AG04449 (cell line): ENCODE data around the gene CHCHD3.

Experiments used
- CTCF ChIA-PET: fragments of 350-600 bp; formaldehyde crosslinking; extraction: SDS; loops from one replicate; lab custom pipeline; 2021; ENCODE audit warnings: antibody characterized with exemption; lab: Yijun Ruan, JAX
- POLR2A ChIA-PET: fragments of 400-600, 350-600 bp; formaldehyde crosslinking; extraction: SDS; loops from one replicate; lab custom pipeline; 2020; ENCODE audit warnings: antibody characterized with exemption, inconsistent platforms; lab: Yijun Ruan, JAX
- DNase-seq: peaks from one replicate; pipeline ENCODE4 v3.0.0-alpha.2; 2010; ENCODE audit warnings: low read depth, low spot score
- H3K4me3 ChIP-seq: 2 replicates; pipeline ENCODE4 v1.5.1; 2011; ENCODE audit warnings: low read depth, mild to moderate bottlenecking, control low read depth, low read length
- CTCF ChIP-seq: IDR thresholded peaks from one replicate; pipeline ENCODE4 v1.5.1; 2011; ENCODE audit warnings: mild to moderate bottlenecking, moderate library complexity, low read length, control low read depth, inconsistent platforms; ENCODE audit not compliant: insufficient read depth; ENCODE audit errors: missing control alignments

Gene CHCHD3

GRCh38 chr7:132941428-132941827, 140.5 kb downstream of the CHCHD3 start:
- H3K4me3 ChIP-seq: no peak overlapping the region
- ChIA-PET POLR2A (no interaction called here), CTCF (no interaction called here)
- no peak for TF ChIP-seq CTCF
- DNase-seq: no peak

- DNase-seq: no peak
- no peak overlapping the region for H3K4me3 ChIP-seq
- ChIA-PET CTCF (no interaction called here), POLR2A (no interaction called here)
- TF ChIP-seq CTCF: no peak
These were observed 141.8 kb downstream of the CHCHD3 start for GRCh38 chr7:132940084-132940483.

- no peak for TF ChIP-seq CTCF
- no peak for DNase-seq
- POLR2A ChIA-PET: no interaction called here
- H3K4me3 ChIP-seq: no peak overlapping the region
- CTCF ChIA-PET: no interaction called here
These were observed 142.4 kb downstream of the CHCHD3 start for GRCh38 chr7:132939495-132939894.

GRCh38 chr7:132937286-132937685, 144.6 kb downstream of the CHCHD3 start:
- ChIA-PET POLR2A (no interaction called here), CTCF (no interaction called here)
- no peak overlapping the region for H3K4me3 ChIP-seq
- DNase-seq: no peak
- no peak for TF ChIP-seq CTCF

GRCh38 chr7:132935608-132936007, 146.3 kb downstream of the CHCHD3 start:
- H3K4me3 ChIP-seq: no peak overlapping the region
- ChIA-PET CTCF (no interaction called here), POLR2A (no interaction called here)
- no peak for TF ChIP-seq CTCF
- no peak for DNase-seq

GRCh38 chr7:132934017-132934416, 147.9 kb downstream of the CHCHD3 start:
- ChIA-PET POLR2A (no interaction called here), CTCF (no interaction called here)
- TF ChIP-seq CTCF: no peak
- DNase-seq: no peak
- H3K4me3 ChIP-seq: no peak overlapping the region
